Kasumi-1 (cell line): ENCODE measurements around the gene ANAPC7.

Experiments used
- DNase-seq, 2 experiments: peaks; one replicate each; lab custom pipeline; 2025; lab: John Stamatoyannopoulos, UW

ANAPC7 gene

GRCh38 chr12:110373962-110374611, 29.4 kb downstream of the ANAPC7 start:
- DNase-seq: no peak

- no peak for DNase-seq
These were observed 30.1 kb downstream of the ANAPC7 start for GRCh38 chr12:110373425-110373824.

GRCh38 chr12:110373025-110373424, 30.5 kb downstream of the ANAPC7 start:
- no peak for DNase-seq

- no peak for DNase-seq
These were observed 31.5 kb downstream of the ANAPC7 start for GRCh38 chr12:110372056-110372425.

- no peak for DNase-seq
These were observed 32.0 kb downstream of the ANAPC7 start for GRCh38 chr12:110371408-110372055.

- no peak for DNase-seq
These were observed 32.7 kb downstream of the ANAPC7 start for GRCh38 chr12:110370732-110371231.

- DNase-seq: no peak
These were observed 33.5 kb downstream of the ANAPC7 start for GRCh38 chr12:110369992-110370391.

GRCh38 chr12:110367181-110367864, 36.2 kb downstream of the ANAPC7 start:
- DNase-seq: no peak

GRCh38 chr12:110366321-110367142, 37.0 kb downstream of the ANAPC7 start:
- DNase-seq: peak; percentile 45 to 59

GRCh38 chr12:110365489-110366320, 37.8 kb downstream of the ANAPC7 start:
- no peak for DNase-seq

- no peak for DNase-seq
These were observed 42.3 kb downstream of the ANAPC7 start for GRCh38 chr12:110361216-110361615.

GRCh38 chr12:110358384-110359097, 45.0 kb downstream of the ANAPC7 start:
- DNase-seq: peak; percentile 69 to 85

GRCh38 chr12:110355073-110355472, 48.4 kb downstream of the ANAPC7 start:
- DNase-seq: peak; percentile 23 to 42

GRCh38 chr12:110354172-110354780, 49.2 kb downstream of the ANAPC7 start:
- peak; percentile 94 to 95 for DNase-seq

- no peak for DNase-seq
These were observed 50.1 kb downstream of the ANAPC7 start for GRCh38 chr12:110353211-110353965.

- DNase-seq: no peak
These were observed 51.1 kb downstream of the ANAPC7 start for GRCh38 chr12:110352401-110352800.

- DNase-seq: no peak
These were observed 52.4 kb downstream of the ANAPC7 start for GRCh38 chr12:110351119-110351518.

- DNase-seq: peak; percentile 99
These were observed 53.9 kb downstream of the ANAPC7 start for GRCh38 chr12:110349514-110350151.

- DNase-seq: no peak
These were observed 54.4 kb downstream of the ANAPC7 start for GRCh38 chr12:110349096-110349495.
